HG03439 (cell line): ENCODE measurements around the gene ATRAID.
"Not testable (repeated sequence)": the region's sequence is repeated elsewhere in the genome, so short reads cannot be mapped to it uniquely, and the experiment has no call there.

ENCODE experiments used
- ATAC-seq: cut with Tn5 transposase; IDR thresholded peaks from one replicate; pipeline ENCODE4 v1.9.1; 2021; ENCODE audit warnings: mild to moderate bottlenecking, moderate library complexity; ENCODE audit not compliant: unreplicated experiment

Gene ATRAID

GRCh38 chr2:27211943-27212625 is at the start of gene ATRAID, which contains the start of gene SLC5A6:
Gene ATRAID, plus strand, starts transcription at chr2:27212041. Its CDS starts 328 bp downstream, at chr2:27212369.
Gene SLC5A6, minus strand, starts transcription at chr2:27212268. Its CDS starts 4,618 bp downstream, at chr2:27207650.
- ATAC-seq: peak; percentile 80

DNA sequence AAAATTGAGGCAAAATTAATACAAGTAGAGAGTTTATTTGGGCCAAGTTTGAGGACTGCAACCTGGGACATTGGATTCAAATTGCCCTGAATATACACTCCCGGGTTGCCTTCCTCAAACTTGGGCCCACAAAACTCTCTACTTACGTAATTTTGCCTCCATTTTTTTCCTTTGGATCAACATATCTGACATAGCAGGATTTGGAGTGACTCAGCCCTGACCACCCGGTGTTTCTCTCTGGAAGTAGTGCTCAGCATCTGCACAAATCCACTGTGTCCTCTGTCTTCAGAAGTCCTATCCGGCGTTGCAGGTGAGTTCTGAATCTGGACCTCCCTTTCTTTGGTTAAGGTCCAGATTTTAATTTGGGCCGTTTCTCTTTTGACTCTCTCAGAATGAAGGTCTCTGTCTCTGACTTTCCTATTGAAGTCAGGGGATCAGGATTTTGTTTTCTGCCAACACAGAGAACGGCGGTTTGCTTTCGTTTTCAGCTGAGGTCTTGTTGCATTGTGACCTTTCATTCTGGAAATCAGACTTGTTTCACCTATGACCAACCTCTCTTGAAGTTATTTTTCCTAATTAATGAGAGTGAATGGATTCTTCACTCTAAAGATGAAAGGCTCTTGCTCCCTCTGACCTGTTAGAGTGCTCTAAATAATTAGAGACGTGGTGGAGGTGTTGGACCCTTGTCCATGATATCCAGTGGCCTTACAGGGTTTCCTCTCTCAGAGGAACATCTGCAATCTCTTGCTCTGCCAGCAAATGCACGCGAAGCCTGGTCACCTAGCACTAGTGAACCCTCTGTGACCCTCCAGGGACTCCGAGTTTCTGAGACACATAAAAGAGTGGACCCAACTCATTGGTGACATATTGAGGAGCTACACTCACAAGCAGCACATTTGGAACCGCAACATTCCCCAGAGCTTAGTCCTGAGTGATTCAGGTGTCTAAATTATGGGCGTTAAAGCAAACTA is 49.4 kb upstream of the ATRAID start:
- no peak for ATAC-seq

DNA sequence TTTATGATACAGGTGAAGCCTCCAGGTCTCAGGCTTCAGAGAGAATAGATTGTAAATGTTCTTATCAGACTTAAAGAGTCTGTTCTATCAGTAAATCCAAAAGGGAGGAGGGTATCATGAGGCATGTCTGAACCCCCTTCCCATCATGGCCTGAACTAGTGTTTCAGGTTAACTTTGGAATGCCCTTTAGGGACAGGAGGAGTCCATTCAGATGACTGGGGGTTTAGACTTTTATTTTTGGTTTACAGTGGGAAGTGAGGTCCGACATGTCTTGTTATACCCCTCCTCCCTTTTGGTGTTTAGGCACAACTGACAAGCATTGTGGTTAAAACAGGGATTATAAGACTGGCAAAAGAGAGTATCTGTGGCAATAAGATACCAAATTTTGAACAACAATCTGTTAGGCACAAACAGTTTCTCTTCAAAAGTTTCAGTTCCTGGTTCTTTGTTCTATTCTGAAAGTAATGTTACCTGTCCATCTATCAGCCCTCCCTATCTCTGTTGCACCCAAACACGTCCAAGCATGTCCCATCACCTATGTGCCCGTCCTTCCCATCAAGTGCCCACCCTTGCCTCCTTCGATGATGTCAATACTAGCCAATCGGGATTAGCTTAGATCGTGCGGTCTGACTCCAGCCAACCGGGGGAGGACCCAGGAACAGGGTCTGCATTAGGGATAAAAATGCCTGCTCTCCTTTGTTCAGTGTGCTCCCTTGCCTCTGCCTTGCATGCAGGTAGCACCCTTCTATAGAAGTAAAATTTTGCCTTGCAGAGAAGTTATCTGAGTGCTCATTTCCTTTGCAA is 46.7 kb upstream of the ATRAID start:
- ATAC-seq: no peak

DNA sequence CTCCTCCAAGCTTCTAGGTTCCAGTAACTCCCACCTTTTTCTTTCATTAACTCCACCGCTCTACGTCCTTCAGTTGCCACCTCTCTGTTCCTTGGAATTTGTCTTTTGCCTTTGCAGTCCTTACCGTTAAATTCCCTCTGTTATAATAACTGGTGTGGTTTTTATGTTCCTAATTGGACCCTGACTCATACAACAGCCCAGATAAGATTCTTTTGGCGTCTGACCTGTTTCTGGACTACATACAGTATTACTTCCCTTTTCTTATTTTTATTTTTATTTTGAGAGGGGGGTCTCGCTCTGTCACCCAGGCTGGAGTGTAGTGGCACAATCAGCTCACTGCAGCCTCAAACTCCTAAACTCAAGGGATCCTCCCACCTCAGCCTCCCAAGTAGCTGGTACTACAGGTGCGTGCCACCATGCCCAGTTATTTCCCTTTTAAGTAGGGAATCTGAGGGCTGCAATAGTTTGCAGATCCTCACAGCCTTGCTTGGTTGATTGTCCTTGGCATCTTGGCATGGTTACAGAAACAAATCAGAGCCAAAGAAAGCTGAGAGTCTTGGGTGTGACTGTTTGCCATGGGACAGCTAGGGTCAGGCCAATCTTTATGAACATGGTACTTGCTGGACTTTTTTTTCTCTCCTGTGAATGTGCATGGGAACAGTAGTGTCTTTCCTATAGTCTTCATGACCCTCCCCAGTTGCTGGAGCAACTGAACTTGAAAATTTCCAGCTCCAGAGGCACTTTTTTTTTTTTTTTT is 41.1 kb upstream of the ATRAID start:
- ATAC-seq: no peak

DNA sequence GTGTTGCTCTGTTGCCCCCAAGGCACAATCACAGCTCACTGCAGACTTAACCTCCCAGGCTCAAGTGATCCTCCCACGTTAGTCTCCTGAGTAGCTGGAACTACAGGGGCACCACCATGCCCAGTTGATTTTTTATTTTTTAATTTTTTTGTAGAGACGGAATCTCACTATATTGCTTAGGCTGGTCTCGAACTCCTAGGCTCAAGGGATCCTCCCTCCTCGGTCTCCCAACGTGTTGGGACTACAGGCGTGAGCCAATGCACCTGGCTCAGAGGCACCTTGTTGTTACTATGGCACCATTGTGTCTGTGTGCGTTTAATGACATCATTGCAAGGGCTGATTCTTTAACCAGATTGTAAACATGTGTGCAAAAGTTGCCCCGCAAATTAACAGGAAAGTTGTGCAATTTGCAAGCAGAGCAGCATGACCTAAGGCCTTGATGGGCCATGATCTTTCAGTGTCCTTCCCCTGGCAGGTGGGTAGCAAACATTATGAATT is 40.4 kb upstream of the ATRAID start:
- no peak for ATAC-seq

DNA sequence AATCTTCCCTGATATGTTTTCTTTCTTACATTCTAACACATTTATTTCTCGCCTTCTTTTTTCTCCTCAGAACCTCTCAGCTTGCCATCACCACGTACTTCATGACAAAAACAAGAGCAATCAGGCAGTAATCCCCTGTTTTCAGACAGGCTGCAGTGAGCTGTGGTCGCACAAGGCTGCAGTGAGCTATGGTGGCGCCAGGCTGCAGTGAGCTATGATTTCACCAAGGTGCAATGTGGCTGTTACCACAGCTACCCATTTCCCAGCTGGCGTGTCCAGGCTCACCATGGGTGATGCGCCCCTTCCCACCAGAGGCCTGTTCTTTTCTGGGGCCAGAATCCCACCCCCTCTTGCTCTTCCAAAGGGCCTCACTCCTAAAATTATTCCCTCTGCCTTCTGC is 37.2 kb upstream of the ATRAID start:
- ATAC-seq: no peak

- no peak for ATAC-seq
Measured at GRCh38 chr2:27175330-27175729, 36.5 kb upstream of the ATRAID start.

GRCh38 chr2:27175781-27176180 is 36.1 kb upstream of the ATRAID start:
- not testable (repeated sequence) for ATAC-seq

DNA sequence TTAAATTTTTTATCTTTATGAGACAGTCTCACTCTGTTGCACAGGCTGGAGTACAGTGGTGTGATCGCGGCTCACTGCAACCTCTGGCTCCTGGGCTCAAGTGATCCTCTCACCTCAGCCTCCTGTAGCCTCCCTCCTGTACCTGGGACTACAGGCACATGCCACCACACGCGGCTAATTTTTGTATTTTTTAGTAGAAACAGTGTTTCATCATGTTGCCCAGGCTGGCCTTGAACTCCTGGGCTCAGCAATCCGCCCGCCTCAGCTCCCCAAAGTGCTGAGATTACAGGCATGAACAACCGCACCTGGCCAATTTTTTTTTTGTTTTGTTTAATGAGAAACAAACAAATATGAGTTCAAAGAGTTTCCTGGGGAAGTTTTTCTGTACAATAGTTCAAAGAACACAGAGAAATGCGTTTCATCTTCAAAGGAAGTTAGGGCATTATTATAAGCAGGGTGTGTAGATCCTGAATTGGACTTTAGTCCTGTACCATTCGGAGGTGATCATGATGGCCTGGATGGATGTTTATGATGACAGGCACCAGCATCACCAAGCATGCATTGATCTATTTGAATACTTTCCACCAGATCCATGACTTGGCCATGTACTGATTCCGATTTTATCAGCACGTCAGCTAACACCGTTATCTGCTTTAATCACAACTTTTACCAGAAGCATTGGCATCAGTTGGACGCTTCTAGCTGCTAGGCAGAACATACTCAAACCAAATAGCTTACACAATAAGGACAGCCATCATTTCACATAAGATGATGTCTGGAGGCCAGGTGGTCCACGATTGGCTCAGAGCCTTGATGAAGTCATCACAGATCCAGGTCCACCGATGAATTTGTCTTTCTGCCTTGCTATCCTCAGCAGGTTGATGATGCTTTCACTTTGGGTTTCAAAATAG is 34.1 kb upstream of the ATRAID start:
- no peak for ATAC-seq

- no peak for ATAC-seq
Measured at GRCh38 chr2:27178469-27178868, 33.4 kb upstream of the ATRAID start.

GRCh38 chr2:27179344-27180000 is 32.4 kb upstream of the ATRAID start:
- no peak for ATAC-seq

GRCh38 chr2:27182346-27182745 is 29.5 kb upstream of the ATRAID start:
- no peak for ATAC-seq

- ATAC-seq: no peak
Measured at GRCh38 chr2:27184115-27184514, 27.7 kb upstream of the ATRAID start.

- no peak for ATAC-seq
Measured at GRCh38 chr2:27185331-27186026, 26.4 kb upstream of the ATRAID start.

- ATAC-seq: no peak
Measured at GRCh38 chr2:27186613-27187345, 25.1 kb upstream of the ATRAID start.

GRCh38 chr2:27189989-27190388 is 21.9 kb upstream of the ATRAID start:
- ATAC-seq: no peak

GRCh38 chr2:27191070-27191829 is 20.6 kb upstream of the ATRAID start:
- no peak for ATAC-seq
